SK-N-SH treated with all-trans-retinoic acid at 6 μM for 48 hours (cell line): Measurements from ENCODE around the gene FARP1.

Experiments
- ATAC-seq: fragments of 200-7000 bp; cut with Tn5 transposase; 3 replicates; pipeline ENCODE4 v1.9.1; 2020; ENCODE audit warnings: mild to moderate bottlenecking, moderate library complexity
- ARNTL ChIP-seq: fragments of 450-650 bp; formaldehyde crosslinking; IDR thresholded peaks from 2 replicates; pipeline ENCODE4 v1.5.0; 2020; ENCODE audit warnings: low read depth, mild to moderate bottlenecking, moderate library complexity, borderline replicate concordance
- BACH2 ChIP-seq: fragments of 250-450 bp; sonication (Bioruptor Pico); IDR thresholded peaks from 2 replicates; pipeline ENCODE4 v1.9.0; 2021; ENCODE audit warnings: mild to moderate bottlenecking, borderline replicate concordance
- CREB5 ChIP-seq: fragments of 250-450 bp; sonication (Bioruptor Pico); IDR thresholded peaks from 2 replicates; pipeline ENCODE4 v1.5.1; 2020; ENCODE audit warnings: low read depth, mild to moderate bottlenecking, moderate library complexity
- CSDC2 ChIP-seq: fragments of 250-450 bp; sonication (Bioruptor Pico); IDR thresholded peaks from 2 replicates; pipeline ENCODE4 v1.5.0; 2020; ENCODE audit warnings: mild to moderate bottlenecking, moderate library complexity
- CSRNP3 ChIP-seq: fragments of 250-450 bp; sonication (Bioruptor Pico); IDR thresholded peaks from 2 replicates; pipeline ENCODE4 v1.5.1; 2021; ENCODE audit warnings: mild to moderate bottlenecking, moderate library complexity
- ESRRG ChIP-seq: fragments of 250-450 bp; sonication (Bioruptor Pico); IDR thresholded peaks from 2 replicates; pipeline ENCODE4 v1.6.1; 2021; ENCODE audit warnings: mild to moderate bottlenecking
- GLIS3 ChIP-seq: fragments of 250-450 bp; sonication (Bioruptor Pico); IDR thresholded peaks from 2 replicates; pipeline ENCODE4 v1.5.0; 2020; ENCODE audit warnings: mild to moderate bottlenecking, moderate library complexity
- ISL1 ChIP-seq: fragments of 250-450 bp; sonication (Bioruptor Pico); IDR thresholded peaks from 2 replicates; pipeline ENCODE4 v2.1.2; 2022; ENCODE audit warnings: mild to moderate bottlenecking, moderate library complexity
- OSR1 ChIP-seq: fragments of 250-450 bp; sonication (Bioruptor Pico); IDR thresholded peaks from 2 replicates; pipeline ENCODE4 v1.8.0; 2022; ENCODE audit warnings: moderate library complexity, mild to moderate bottlenecking, inconsistent platforms
- PPARA ChIP-seq: fragments of 250-450 bp; sonication (Bioruptor Pico); IDR thresholded peaks from 2 replicates; pipeline ENCODE4 v1.5.0; 2020; ENCODE audit warnings: mild to moderate bottlenecking, borderline replicate concordance
- RARB ChIP-seq: fragments of 250-450 bp; sonication (Bioruptor Pico); IDR thresholded peaks from 2 replicates; pipeline ENCODE4 v1.8.0; 2021; ENCODE audit warnings: mild to moderate bottlenecking, moderate library complexity
- SNAI2 ChIP-seq: fragments of 250-450 bp; sonication (Bioruptor Pico); IDR thresholded peaks from 2 replicates; pipeline ENCODE4 v1.5.0; 2020; ENCODE audit warnings: mild to moderate bottlenecking, moderate library complexity
- TCF4 ChIP-seq: fragments of 250-450 bp; sonication (Bioruptor Pico); IDR thresholded peaks from 2 replicates; pipeline ENCODE4 v1.8.0; 2021; ENCODE audit warnings: mild to moderate bottlenecking, moderate library complexity, borderline replicate concordance
- TOX ChIP-seq: fragments of 250-450 bp; sonication (Bioruptor Pico); IDR thresholded peaks from 2 replicates; pipeline ENCODE4 v1.8.0; 2021; ENCODE audit warnings: mild to moderate bottlenecking, moderate library complexity, borderline replicate concordance
- ZC3H10 ChIP-seq: fragments of 250-450 bp; sonication (Bioruptor Pico); IDR thresholded peaks from 2 replicates; pipeline ENCODE4 v1.5.1; 2021; ENCODE audit warnings: mild to moderate bottlenecking, moderate library complexity
- ZFP3 ChIP-seq: fragments of 250-450 bp; sonication (Bioruptor Pico); IDR thresholded peaks from 2 replicates; pipeline ENCODE4 v1.5.0; 2020; ENCODE audit warnings: mild to moderate bottlenecking, moderate library complexity
- ZFP30 ChIP-seq: fragments of 450-650 bp; formaldehyde crosslinking; IDR thresholded peaks from 2 replicates; pipeline ENCODE4 v1.5.0; 2022; ENCODE audit warnings: mild to moderate bottlenecking, moderate library complexity
- ZNF565 ChIP-seq: fragments of 450-650 bp; formaldehyde crosslinking; conservative IDR thresholded peaks from 2 replicates; pipeline ENCODE4 v1.5.0; 2020; ENCODE audit warnings: low read depth, mild to moderate bottlenecking, moderate library complexity
- ZNF70 ChIP-seq: fragments of 450-650 bp; formaldehyde crosslinking; IDR thresholded peaks from 2 replicates; pipeline ENCODE4 v1.5.0; 2020; ENCODE audit warnings: mild to moderate bottlenecking, moderate library complexity
- ZNF8 ChIP-seq: fragments of 450-650 bp; formaldehyde crosslinking; IDR thresholded peaks from 2 replicates; pipeline ENCODE4 v1.5.0; 2020; ENCODE audit warnings: mild to moderate bottlenecking, moderate library complexity
- TF ChIP-seq, protein P1 (sequence below): fragments of 250-450 bp; sonication (Bioruptor Pico); IDR thresholded peaks from 2 replicates; pipeline ENCODE4 v1.8.0; 2021; ENCODE audit warnings: low read depth, mild to moderate bottlenecking, moderate library complexity, borderline replicate concordance
- TF ChIP-seq, protein P2 (sequence below): fragments of 250-450 bp; sonication (Bioruptor Pico); IDR thresholded peaks from 2 replicates; pipeline ENCODE4 v1.8.0; 2020; ENCODE audit warnings: mild to moderate bottlenecking, moderate library complexity, borderline replicate concordance
- TF ChIP-seq, protein P3 (sequence below): fragments of 250-450 bp; sonication (Bioruptor Pico); IDR thresholded peaks from 2 replicates; pipeline ENCODE4 v1.5.0; 2020; ENCODE audit warnings: mild to moderate bottlenecking, moderate library complexity

The FARP1 gene

DNA sequence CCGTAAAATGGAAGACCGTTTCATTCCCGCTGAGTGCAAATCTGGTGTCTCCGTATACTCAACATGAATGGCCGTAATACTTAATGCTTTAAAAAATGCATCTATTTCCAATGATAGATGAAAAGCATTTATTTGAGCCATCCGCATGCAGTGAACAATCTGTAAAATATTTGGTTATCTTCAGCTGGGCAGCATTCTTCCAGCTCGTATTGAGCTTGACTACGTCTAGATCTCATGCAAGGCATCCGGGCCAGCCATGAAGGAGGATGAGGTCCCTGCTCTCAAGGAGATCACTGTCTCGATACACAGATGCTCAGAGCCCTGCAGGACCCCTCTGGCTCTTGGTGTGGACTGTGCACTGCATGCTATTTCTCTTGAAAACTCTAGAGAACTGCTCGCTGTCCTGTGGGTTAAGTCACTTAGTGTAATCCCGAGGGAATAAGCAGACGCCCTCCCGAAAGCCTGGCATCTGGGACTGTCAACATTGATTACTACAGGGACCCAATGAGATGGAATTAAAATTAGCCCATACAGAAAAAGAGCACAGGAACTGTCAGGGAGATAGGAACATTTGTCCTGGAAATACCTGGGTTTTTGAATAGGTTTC is 146.5 kb downstream of the FARP1 start:
- TF ChIP-seq ZNF70 (CRISPR knock-in tag), result no peak
- no peak for TF ChIP-seq ZC3H10 (CRISPR knock-in tag)
- no peak for TF ChIP-seq OSR1
- no peak for TF ChIP-seq ARNTL (CRISPR knock-in tag)
- TF ChIP-seq, protein P1, sequence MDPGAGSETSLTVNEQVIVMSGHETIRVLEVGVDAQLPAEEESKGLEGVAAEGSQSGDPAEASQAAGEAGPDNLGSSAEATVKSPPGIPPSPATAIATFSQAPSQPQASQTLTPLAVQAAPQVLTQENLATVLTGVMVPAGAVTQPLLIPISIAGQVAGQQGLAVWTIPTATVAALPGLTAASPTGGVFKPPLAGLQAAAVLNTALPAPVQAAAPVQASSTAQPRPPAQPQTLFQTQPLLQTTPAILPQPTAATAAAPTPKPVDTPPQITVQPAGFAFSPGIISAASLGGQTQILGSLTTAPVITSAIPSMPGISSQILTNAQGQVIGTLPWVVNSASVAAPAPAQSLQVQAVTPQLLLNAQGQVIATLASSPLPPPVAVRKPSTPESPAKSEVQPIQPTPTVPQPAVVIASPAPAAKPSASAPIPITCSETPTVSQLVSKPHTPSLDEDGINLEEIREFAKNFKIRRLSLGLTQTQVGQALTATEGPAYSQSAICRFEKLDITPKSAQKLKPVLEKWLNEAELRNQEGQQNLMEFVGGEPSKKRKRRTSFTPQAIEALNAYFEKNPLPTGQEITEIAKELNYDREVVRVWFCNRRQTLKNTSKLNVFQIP, result no peak
- TF ChIP-seq ESRRG (CRISPR knock-in tag), result no peak
- no peak for TF ChIP-seq ZFP30 (CRISPR knock-in tag)
- TF ChIP-seq TCF4 (CRISPR knock-in tag), result no peak
- TF ChIP-seq, protein P2, sequence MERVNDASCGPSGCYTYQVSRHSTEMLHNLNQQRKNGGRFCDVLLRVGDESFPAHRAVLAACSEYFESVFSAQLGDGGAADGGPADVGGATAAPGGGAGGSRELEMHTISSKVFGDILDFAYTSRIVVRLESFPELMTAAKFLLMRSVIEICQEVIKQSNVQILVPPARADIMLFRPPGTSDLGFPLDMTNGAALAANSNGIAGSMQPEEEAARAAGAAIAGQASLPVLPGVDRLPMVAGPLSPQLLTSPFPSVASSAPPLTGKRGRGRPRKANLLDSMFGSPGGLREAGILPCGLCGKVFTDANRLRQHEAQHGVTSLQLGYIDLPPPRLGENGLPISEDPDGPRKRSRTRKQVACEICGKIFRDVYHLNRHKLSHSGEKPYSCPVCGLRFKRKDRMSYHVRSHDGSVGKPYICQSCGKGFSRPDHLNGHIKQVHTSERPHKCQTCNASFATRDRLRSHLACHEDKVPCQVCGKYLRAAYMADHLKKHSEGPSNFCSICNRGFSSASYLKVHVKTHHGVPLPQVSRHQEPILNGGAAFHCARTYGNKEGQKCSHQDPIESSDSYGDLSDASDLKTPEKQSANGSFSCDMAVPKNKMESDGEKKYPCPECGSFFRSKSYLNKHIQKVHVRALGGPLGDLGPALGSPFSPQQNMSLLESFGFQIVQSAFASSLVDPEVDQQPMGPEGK, result no peak
- no peak for ATAC-seq

DNA sequence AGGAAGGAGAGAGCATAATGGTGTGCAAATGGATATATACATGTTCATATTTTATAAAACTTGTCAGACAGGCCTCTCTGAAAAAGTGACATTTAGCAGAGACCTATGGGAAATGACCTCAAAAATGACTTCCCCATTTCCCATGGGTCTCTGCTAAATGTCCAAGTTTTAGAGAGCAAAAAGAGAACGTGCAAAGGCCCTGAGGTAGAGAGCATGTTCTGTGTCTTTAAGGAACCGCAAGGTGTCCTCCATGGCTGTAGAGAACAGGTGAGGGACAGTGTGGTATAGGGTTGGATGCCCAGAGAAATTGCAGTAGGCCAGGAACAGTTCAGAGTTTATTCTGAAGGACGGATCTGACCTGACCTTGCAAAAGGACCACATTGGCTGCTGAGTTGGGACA is 147.4 kb downstream of the FARP1 start:
- ATAC-seq, result no peak

GRCh38 chr13:98291658-98292057 is 148.8 kb downstream of the FARP1 start:
- no peak for TF ChIP-seq SNAI2
- TF ChIP-seq ZNF70 (CRISPR knock-in tag), result no peak
- TF ChIP-seq CSDC2 (CRISPR knock-in tag), result no peak
- no peak for TF ChIP-seq ZC3H10 (CRISPR knock-in tag)
- TF ChIP-seq OSR1, result no peak
- no peak for TF ChIP-seq ZNF565 (CRISPR knock-in tag)
- no peak for TF ChIP-seq GLIS3 (CRISPR knock-in tag)
- no peak for TF ChIP-seq CREB5
- TF ChIP-seq RARB (CRISPR knock-in tag), result no peak
- TF ChIP-seq ESRRG (CRISPR knock-in tag), result no peak
- TF ChIP-seq PPARA (CRISPR knock-in tag), result no peak
- ATAC-seq, result no peak

More for the DNA sequence above, 147.4 kb downstream of the FARP1 start:
- TF ChIP-seq BACH2 (CRISPR knock-in tag) (no peak), ESRRG (CRISPR knock-in tag) (no peak), ZNF565 (CRISPR knock-in tag) (no peak), ZNF8 (CRISPR knock-in tag) (no peak), ISL1 (CRISPR knock-in tag) (no peak), ZFP3 (CRISPR knock-in tag) (no peak), TCF4 (CRISPR knock-in tag) (no peak), CSDC2 (CRISPR knock-in tag) (no peak), ZFP30 (CRISPR knock-in tag) (no peak)
- TF ChIP-seq, protein P3, sequence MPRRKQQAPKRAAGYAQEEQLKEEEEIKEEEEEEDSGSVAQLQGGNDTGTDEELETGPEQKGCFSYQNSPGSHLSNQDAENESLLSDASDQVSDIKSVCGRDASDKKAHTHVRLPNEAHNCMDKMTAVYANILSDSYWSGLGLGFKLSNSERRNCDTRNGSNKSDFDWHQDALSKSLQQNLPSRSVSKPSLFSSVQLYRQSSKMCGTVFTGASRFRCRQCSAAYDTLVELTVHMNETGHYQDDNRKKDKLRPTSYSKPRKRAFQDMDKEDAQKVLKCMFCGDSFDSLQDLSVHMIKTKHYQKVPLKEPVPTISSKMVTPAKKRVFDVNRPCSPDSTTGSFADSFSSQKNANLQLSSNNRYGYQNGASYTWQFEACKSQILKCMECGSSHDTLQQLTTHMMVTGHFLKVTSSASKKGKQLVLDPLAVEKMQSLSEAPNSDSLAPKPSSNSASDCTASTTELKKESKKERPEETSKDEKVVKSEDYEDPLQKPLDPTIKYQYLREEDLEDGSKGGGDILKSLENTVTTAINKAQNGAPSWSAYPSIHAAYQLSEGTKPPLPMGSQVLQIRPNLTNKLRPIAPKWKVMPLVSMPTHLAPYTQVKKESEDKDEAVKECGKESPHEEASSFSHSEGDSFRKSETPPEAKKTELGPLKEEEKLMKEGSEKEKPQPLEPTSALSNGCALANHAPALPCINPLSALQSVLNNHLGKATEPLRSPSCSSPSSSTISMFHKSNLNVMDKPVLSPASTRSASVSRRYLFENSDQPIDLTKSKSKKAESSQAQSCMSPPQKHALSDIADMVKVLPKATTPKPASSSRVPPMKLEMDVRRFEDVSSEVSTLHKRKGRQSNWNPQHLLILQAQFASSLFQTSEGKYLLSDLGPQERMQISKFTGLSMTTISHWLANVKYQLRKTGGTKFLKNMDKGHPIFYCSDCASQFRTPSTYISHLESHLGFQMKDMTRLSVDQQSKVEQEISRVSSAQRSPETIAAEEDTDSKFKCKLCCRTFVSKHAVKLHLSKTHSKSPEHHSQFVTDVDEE (CRISPR knock-in tag), result no peak
- TF ChIP-seq, all 23 proteins: peak for 0

- TF ChIP-seq TOX (no peak), TCF4 (CRISPR knock-in tag) (no peak), CSDC2 (CRISPR knock-in tag) (no peak), RARB (CRISPR knock-in tag) (no peak), ARNTL (CRISPR knock-in tag) (no peak), PPARA (CRISPR knock-in tag) (no peak), CSRNP3 (CRISPR knock-in tag) (no peak), ZC3H10 (CRISPR knock-in tag) (no peak), GLIS3 (CRISPR knock-in tag) (no peak), ZFP3 (CRISPR knock-in tag) (no peak), BACH2 (CRISPR knock-in tag) (no peak)
- TF ChIP-seq, protein P3 (CRISPR knock-in tag), result no peak
- ATAC-seq, result no peak
These were observed 150.2 kb downstream of the FARP1 start for GRCh38 chr13:98293103-98293502.
